AG04449 (cell line): Measurements from ENCODE around the gene MRFAP1L1.
A peak's percentile ranks its signal among the peaks of the same experiment; 100 is the strongest.

ENCODE experiments used
- CTCF ChIA-PET: fragments of 350-600 bp; formaldehyde crosslinking; extraction: SDS; loops from one replicate; lab custom pipeline; 2021; ENCODE audit warnings: antibody characterized with exemption; lab: Yijun Ruan, JAX
- POLR2A ChIA-PET: fragments of 400-600, 350-600 bp; formaldehyde crosslinking; extraction: SDS; loops from one replicate; lab custom pipeline; 2020; ENCODE audit warnings: antibody characterized with exemption, inconsistent platforms; lab: Yijun Ruan, JAX
- DNase-seq: peaks from one replicate; pipeline ENCODE4 v3.0.0-alpha.2; 2010; ENCODE audit warnings: low read depth, low spot score
- H3K4me3 ChIP-seq: 2 replicates; pipeline ENCODE4 v1.5.1; 2011; ENCODE audit warnings: low read depth, mild to moderate bottlenecking, control low read depth, low read length
- TF ChIP-seq, protein P1 (sequence below): IDR thresholded peaks from one replicate; pipeline ENCODE4 v1.5.1; 2011; ENCODE audit warnings: mild to moderate bottlenecking, moderate library complexity, low read length, control low read depth, inconsistent platforms; ENCODE audit not compliant: insufficient read depth; ENCODE audit errors: missing control alignments

Gene MRFAP1L1

DNA sequence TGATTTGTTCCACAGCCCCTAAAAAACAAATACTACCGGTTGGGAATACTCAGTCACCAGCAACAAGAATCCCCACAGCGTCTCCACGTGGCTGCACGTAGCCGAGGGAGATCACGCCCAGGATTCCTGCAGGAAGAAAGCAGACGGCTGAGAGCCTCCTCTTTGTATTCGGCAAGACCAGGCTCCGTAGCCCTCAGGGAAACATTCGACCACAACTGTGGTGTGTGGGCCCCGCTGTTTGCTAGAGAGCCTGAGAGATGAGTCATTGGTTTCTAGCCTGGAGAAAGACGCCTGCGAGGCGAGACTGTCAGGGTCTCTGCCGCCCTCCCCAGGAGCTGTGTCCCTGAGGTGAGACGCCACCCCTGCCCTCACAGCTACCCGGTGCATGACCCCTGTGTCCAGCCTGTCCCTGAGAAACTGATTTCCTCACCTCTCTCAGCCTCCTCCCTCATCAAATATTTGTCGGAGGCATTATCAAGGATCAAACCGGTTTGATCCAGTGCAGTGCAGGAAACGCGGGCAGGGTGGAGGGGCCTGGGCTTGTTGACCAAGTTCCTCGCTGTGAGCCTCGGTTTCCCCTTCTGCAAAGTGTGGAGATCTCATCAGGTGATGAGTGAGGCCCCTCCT, 20.7 kb downstream of the MRFAP1L1 start:
- peak; percentile 58 for DNase-seq
- H3K4me3 ChIP-seq, result peak overlapping the region; percentile 12
- POLR2A ChIA-PET, result interaction anchor here (0.6 to 1.0 kb wide), 2 partner anchors 15 to 47 kb away, joined by 3 read pairs; a partner anchor contains a TSS
- TF ChIP-seq, protein P1, sequence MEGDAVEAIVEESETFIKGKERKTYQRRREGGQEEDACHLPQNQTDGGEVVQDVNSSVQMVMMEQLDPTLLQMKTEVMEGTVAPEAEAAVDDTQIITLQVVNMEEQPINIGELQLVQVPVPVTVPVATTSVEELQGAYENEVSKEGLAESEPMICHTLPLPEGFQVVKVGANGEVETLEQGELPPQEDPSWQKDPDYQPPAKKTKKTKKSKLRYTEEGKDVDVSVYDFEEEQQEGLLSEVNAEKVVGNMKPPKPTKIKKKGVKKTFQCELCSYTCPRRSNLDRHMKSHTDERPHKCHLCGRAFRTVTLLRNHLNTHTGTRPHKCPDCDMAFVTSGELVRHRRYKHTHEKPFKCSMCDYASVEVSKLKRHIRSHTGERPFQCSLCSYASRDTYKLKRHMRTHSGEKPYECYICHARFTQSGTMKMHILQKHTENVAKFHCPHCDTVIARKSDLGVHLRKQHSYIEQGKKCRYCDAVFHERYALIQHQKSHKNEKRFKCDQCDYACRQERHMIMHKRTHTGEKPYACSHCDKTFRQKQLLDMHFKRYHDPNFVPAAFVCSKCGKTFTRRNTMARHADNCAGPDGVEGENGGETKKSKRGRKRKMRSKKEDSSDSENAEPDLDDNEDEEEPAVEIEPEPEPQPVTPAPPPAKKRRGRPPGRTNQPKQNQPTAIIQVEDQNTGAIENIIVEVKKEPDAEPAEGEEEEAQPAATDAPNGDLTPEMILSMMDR, result peak; percentile 28
- CTCF ChIA-PET, result interaction anchor here (1.2 to 1.3 kb wide), 3 partner anchors 14 to 21 kb away, joined by 3 to 4 read pairs (median 3); partner anchors contain the start of gene MRFAP1L1

DNA sequence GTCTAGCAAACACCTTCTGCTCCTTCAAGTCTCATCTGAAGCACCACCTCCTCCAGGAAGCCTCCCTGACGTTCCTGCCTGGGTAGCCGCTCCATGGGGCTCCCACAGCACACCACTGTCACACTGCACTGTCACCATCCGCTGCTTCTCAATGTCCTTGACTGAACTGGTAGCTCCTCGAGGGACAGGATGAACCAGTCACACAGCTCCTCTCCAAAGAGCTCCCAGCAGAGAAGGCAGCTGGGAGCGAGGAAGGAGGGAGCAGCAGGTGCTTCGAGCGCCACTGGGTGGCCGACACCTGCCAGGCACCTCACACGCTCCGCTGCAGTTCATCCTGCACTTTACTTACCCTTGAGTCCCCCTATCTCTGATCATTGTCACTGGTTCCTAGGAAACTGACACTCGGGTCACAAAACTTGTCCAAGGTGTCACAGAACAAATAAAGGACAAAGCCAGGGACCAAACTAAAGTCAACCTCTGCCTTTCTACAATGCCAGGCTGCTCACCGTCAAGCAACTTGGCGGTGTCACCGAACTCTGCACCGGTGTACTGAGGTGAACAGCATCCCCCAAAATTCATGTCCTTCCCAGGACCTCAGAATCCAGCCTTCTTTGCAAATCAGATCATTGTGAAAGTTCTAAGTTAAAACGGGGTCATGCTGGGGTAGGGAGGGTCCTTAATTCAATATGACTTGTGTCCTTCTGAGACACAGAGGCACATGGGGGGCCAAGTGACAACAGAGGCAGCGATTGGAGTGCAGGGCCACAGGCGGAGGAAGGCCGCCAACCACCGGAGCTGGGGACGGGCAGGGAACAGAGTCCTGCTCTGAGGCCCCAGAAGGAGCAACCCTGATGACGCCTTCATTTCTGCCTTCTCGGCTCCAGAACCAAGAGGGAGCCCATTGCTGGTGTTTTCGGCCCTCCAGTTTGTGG, 21.5 kb downstream of the MRFAP1L1 start:
- TF ChIP-seq, protein P1, result no peak
- ChIA-PET POLR2A (interaction anchor here (1.0 kb wide), 1 partner anchor 14 kb away, joined by 3 read pairs; a partner anchor contains a TSS), CTCF (interaction anchor here (1.2 to 1.3 kb wide), 2 partner anchors 13 to 19 kb away, joined by 3 to 4 read pairs; no protein-coding TSS in a partner anchor)
- no peak overlapping the region for H3K4me3 ChIP-seq
- no peak for DNase-seq

DNA sequence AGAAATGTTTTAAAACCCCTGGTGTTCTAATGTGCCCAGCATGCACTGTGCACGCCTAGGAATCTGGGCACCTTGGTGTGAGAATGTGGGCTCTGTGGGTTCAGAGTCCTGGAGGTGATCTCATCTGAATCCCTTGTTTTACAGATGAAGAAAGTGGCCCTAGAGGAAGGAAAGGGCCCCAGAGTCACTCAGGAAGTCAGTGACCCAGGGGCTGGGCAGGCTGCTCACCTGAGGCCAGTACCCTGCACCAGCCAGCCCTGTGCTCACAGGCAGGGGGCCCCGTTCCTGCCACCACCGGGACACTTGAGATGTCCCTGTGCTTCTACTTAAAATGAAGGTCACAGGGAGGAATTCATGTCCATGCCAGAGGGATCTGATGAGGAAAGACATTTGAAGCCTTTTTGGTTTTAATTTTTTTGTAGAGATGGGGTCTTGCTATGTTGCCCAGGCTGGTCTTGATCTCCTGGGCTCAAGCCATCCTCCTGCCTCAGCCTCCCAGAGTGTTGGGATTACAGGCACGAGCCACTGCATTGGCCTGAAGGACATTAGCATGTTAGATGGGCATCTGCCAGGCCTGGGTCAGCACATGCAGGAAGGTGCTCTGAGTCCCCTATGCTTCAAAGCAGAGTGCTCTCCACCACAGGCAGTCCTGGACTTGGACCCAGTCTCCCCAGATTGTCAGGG, 23.4 kb downstream of the MRFAP1L1 start:
- ChIA-PET POLR2A (no interaction called here), CTCF (interaction anchor here (0.9 kb wide), 1 partner anchor 20 kb away, joined by 3 read pairs; no protein-coding TSS in a partner anchor)

DNA sequence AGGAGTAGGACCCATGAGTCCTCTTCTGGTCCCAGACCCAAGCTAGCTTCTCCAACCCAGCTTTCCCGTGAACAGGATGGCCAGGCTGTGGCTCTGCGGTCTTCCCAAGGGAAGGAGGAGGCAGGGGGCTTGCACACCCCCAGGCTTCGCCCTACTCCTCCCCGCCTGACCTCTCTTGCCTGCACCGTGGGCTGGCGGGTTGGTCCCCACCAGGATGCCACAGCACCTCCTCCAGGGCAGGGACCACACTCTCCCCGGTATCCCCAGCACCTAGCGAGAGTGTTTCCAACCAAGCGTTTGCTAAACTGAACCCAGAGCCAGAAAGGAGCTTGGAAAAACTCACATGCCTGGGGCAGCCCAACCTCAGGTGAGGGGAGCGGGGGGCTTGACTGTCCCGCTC, 25.0 kb downstream of the MRFAP1L1 start:
- DNase-seq, result no peak
- TF ChIP-seq, protein P1, result no peak
- H3K4me3 ChIP-seq, result no peak overlapping the region
- ChIA-PET POLR2A (no interaction called here), CTCF (interaction anchor here (2.4 kb wide), 1 partner anchor 9 kb away, joined by 8 read pairs; no protein-coding TSS in a partner anchor)

More for the DNA sequence above, 23.4 kb downstream of the MRFAP1L1 start:
- no peak for DNase-seq
- TF ChIP-seq, protein P1, result no peak
- H3K4me3 ChIP-seq, result no peak overlapping the region

DNA sequence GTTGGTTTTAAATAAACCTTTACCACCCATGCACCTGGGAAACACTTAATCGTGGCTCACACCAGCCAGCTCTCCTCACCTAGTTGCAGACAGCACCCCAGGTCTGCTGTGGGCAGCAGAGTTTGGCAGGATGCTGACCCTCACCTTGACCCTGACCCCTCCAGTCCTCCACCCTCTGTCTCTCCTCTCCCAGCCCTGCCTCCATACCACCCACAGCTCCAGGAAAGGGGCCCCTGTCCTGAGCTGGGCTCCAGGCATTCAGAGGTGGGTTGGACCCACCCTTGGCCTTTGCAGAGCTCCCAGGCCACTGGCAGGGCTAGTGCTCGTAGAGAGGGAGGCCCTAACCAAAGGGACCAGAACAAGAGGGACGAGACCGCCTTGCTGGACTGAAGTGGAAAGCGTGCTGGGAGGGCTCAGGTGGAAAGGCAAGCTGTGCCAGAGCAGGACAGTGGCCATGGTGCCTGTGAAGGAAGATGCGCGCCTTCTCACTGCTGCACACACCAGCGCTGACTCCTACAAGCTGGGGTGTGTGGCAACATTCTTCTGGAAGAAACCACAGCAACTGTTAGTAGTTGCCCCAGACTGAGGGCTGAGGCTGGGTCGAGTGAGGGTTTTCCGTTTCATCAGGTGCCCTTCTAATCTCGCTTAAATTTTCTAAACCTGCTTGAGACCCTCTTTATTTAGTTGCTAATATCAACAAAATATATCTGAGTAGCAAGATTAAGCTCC, 26.6 kb downstream of the MRFAP1L1 start:
- POLR2A ChIA-PET, result no interaction called here
- no peak for DNase-seq
- TF ChIP-seq, protein P1, result no peak
- CTCF ChIA-PET, result interaction anchor here (1.4 to 2.4 kb wide), 2 partner anchors 8 to 388 kb away, joined by 3 to 8 read pairs; no protein-coding TSS in a partner anchor
- no peak overlapping the region for H3K4me3 ChIP-seq
